Measurements from ENCODE around the gene DBN1.
"Not testable (repeated sequence)": the region's sequence is repeated elsewhere in the genome, so short reads cannot be mapped to it uniquely, and the experiment has no call there.

The DBN1 gene

DNA sequence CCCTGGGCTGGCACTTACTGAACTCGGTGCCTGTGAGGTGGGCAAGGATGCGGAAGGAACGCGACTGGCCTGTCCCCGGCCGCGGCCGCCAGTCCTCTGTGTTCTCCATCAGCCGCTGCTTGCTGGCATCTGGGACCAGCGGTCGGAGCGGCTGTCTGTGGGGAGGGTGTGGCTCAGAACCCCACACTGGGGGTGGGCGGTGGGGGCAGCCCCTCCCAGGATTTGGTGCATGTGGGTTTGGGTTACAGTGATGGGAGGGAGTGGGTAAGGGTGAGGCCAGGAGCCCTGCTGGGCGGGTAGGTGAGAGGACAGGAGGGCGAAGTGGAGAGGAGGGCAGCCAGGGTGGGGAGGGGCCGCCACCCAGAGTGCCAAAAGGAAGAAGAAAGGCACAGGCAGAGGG lies 17.6 kb upstream of the DBN1 start:
- DNase-seq, result no peak

- DNase-seq, result no peak
These were observed 17.0 kb upstream of the DBN1 start for GRCh38 chr5:177490311-177490991.

DNA sequence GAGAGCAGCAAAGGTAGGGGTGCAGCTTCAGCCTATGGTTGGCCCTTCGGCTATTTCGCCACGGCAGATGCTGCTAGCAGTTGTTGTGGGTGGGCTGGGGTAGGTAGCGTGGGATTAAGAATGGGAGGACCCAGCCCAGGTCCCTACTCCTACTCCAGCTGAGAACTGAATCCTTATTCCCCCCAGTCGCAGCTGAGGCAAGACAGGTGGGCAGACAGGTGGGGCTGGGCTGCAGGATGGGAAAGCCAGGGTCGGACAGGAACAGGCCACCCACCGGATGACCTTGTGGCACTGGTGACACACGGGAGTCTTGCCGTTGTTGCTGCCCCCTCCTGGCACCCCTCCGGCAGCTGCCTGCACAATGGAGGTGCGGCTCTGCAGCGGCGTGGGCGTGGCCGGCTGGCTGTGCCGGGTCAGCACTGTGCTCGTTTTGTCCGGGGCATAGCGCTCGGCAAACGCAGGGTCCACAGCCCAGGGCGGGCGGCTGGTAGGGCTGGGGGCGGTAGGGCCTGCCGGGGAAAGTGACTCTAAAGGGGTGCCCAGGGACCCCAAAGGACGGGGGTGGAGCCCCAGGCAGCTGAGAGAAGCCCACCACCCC lies 15.8 kb upstream of the DBN1 start:
- no peak for DNase-seq

- no peak for DNase-seq
These were observed 14.5 kb upstream of the DBN1 start for GRCh38 chr5:177487975-177488374.

DNA sequence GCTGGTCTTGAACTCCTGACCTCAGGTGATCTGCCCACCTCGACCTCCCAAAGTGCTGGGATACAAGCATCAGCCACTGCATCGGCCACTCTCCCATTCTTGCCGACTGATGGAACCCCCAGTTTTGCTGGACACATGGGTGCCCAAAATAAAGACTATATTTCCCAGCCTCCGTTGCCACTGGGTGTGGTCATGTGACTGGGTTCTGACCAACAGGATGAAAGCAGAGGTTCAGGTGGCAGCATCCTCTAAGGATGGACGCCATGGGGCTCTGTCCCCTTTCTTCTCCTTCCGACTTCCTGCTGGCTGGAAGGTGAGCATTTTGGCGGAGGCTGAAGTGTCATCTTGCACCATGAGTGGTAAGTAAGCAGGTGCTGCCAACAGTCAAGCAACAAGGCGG lies 13.7 kb upstream of the DBN1 start:
- DNase-seq, result no peak

DNA sequence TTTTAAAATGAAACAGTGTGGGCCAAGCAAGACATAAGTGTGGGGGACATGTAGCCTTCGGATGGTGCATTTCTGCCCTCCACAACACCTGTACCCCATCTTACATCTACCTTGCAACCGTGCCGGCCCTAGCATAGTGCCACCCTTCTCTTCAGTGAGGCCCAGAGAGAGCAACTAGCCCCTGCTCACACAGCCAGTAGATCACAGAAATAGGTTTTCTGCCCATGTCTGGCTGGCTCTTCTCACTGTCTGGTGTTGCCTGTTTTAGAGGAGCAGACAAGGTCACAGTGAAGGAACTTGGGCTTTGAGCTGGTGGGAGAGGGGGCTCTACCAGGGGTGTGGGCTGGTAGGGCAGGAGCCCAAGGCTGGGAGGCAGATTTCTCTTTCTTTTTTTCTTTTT lies 12.8 kb upstream of the DBN1 start:
- no peak for DNase-seq

DNA sequence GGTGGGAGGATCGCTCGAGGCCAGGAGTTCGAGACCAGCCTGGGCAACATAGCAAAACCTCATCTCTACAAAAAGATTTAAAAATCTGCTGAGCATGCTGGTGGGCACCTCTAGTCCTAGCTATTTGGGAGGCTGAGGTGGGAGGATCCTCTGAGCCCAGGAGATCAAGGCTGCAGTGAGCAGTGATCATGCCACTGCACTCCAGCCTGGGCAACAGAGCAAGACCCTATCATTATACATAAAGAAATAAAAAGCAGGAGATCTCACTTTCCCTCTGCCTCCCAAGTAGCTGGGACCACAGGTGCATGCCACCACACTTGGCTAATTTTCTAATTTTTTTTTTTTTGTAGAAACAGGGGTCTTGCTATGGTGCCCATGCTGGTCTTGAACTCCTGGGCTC lies 12.3 kb upstream of the DBN1 start:
- not testable (repeated sequence) for DNase-seq

DNA sequence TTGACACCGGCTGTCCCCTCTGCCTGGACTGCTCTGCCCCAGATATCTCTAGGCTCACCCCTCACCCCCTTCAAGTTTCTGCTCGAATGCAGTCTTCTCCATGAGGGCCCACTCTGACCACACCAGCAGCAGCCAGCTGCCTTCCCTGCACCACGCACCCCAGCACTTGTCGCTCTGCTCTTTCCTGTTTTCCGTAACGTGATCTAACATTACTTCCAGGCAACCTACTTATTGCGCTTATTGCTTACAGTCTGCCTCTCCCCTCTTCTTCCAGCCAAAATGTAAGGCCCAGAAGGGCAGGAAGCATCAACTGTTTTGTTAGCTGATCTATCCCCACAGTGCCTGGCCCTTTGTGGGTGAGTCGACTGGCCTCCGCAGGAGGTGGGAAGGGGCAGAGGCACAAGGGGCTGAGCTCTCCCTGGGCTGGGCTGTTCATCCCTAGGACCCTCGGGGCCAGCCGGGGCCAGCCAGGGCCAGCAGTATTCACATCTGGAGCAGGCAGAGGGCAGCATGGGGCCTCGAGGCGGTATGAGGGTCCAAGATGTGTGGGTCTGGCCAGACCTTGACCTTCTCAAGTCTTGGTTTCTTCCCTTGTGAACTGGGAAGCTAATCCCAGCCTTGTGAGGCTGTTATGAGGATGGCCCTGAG lies 11.6 kb upstream of the DBN1 start:
- DNase-seq, result no peak

- DNase-seq, result no peak
These were observed 10.8 kb upstream of the DBN1 start for GRCh38 chr5:177483994-177484901.

- no peak for DNase-seq
These were observed 9.6 kb upstream of the DBN1 start for GRCh38 chr5:177483042-177483441.

- no peak for DNase-seq
These were observed 8.9 kb upstream of the DBN1 start for GRCh38 chr5:177482359-177482795.

- DNase-seq, result no peak
These were observed 6.3 kb upstream of the DBN1 start for GRCh38 chr5:177479774-177480173.

- DNase-seq, result peak; percentile 76
These were observed 5.5 kb upstream of the DBN1 start for GRCh38 chr5:177478711-177479646.

DNA sequence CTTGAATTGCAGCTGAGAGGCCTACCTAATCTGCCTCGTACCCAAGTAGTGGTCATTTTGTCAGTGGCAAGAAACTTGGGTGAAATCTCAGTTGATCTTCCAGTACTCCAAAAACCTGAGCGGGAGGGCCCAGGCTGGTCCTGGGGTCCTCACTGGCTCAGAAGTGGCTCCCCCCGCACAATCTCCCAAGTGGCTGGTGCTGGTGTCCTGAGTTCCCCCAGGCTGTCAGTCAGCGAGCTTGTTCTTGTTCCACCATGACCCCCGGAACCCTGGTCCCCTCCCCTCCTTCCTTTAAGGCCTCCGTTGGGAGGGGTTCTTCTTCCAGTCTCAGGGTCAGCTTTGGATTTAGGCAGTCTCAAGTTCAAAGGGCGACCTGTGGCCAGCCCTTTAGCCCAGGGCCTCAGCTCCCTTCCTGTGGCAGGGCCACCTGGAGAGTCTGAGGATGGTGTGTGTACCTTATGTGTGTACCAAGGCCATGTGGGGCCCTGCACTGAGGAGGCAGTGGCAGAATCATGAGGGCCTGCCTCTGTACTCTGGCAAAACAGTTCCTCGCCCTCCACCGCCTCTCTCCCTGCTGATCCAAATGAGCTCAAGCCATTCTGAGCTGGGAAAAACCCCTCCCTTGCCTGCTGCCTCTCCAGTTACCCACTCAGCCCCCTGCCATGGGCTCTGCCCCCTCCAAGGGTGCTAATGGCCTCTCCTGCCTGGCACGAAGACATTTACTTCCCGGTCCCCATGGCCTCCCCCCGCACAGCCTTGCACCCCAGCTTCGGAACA lies 4.5 kb upstream of the DBN1 start:
- no peak for DNase-seq

- no peak for DNase-seq
These were observed 3.2 kb upstream of the DBN1 start for GRCh38 chr5:177476531-177477233.

GRCh38 chr5:177475563-177476427 lies 2.4 kb upstream of the DBN1 start:
- DNase-seq, result no peak

- DNase-seq, result no peak
These were observed 1.6 kb upstream of the DBN1 start for GRCh38 chr5:177474846-177475562.

DNA sequence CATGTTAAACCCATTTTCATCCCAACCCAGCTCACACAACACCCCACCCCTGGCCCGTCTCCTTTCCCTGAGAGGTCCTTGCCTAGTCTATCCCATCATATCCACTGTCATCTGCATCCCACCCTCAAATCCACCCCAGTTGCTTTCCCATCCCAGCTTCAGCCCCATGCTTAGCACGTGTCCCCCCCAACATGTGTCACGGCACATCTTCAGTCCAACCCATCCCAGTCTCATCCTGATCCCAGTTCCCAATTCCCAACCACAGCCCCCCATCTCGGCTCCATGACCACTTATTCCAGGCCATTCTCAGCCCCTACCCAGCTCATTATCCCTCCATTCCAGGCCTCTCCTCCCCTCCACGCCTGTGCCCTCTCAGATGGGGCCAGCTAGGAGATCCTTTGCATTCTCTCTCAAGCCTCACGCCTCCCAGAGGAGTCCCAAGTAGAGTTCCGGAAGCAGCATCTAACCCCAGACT lies 605 bp upstream of the DBN1 start:
- no peak for DNase-seq

Data from activated CD8-positive, alpha-beta memory T cell treated with anti-CD3 and anti-CD28 coated beads, Interleukin-2, amount 50 U/mL, for 48 hours (primary cell).